HG03139 (cell line): ENCODE results near the gene PNRC2.

Experiments used
- ATAC-seq: cut with Tn5 transposase; IDR thresholded peaks from one replicate; pipeline ENCODE4 v1.9.1; 2021; ENCODE audit not compliant: unreplicated experiment

Gene PNRC2, protein sequence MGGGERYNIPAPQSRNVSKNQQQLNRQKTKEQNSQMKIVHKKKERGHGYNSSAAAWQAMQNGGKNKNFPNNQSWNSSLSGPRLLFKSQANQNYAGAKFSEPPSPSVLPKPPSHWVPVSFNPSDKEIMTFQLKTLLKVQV

DNA sequence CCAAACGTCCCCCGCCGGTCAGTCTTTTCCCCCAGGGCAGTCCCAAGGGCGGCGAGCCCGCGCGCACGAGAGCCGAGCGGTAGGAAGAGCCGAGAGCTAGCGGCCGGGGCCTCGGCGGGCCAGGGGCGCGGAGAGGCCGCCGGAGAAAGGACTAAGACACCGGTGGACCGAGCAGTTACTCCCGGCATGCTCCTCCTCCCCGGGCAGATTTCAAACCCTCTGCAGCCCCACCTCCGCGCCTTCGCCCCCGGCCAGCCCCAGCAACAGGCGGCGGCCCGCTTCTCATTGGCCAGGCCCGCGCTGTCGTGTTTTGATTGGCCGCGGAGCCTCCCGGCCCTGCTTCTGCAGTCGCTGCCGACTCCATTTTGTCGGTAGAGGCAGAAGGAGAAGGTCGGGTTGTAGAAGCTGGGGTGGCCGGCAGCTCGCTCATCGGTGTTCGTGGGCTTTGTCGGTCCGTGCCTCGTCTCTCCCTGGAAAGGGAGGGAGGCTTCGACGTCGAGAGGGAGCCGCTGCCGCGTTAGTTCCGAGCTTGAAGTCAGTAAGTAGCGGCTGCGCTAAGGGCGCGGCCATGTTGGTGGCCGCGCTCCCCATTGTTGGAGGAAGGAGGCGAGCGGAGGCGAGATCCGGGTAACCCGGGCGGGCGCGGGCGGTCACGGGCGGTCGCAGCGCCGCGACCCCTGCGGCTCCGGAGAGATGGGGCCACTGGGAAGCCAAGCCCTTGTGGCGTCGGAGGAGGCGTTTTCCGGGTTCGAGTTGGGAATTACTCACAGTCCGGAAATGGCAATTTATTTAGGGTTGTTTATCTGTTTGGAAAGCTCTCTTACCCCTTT, at the start of gene PNRC2:
TSS of gene PNRC2 (plus strand) at position 368 of the 830 bp plus-strand sequence. CDS start 1,630 bp downstream, outside the sequence.
- peak; percentile 77 for ATAC-seq

- no peak for ATAC-seq
Observed at GRCh38 chr1:23910144-23910543, 49.5 kb upstream of the PNRC2 start.

DNA sequence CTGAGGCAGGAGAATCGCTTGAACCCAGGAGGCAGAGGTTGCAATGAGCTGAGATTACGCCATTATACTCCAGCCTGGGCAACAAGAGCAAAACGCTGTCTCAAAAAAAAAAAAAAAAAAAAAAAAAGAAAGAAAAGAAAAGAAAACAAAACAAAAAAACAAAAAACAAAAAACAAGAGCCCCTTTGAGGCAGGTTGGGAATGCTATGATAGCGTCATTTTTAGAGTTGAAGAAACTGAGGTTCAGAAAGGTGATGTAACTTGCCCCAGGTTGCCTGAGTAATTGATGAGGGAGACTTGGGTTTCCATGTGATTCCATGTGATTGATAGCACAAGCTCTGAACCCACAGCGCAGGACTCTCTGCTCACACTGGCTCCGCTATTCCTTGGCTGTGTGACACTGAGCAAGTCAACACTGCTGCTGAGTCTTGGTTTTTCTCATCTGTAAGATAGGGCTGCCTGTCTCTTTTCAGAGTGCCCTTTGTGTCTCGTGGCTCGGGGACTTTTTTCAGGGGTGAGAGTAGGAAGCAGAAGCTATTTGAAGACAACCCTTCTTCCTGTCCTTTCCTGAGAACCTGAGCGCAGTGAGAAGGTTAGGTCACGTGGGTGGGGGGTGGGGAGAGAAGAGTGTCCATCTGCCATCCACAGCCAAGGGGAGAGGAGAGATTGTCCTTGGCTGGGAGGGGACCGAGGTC, 48.9 kb upstream of the PNRC2 start:
- ATAC-seq, result no peak

DNA sequence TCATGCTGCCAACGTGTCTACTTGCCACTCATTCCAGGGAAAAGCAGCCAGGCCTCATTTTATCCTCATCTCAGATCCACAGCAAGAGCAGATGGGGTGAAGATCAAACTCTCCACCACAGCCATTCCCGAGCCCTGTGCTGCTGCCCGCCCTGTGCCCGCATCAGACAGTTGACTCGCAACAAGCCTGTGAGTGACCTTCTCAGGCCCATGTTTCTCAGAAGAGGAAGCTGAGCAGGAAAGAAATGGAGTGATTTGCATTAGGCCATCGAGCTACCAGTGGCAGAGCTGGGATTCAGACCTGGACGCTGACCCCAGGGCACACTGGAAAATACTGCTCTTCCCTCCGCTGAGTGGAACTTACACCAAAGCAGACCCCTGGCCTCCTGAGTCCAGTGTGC, 47.7 kb upstream of the PNRC2 start:
- no peak for ATAC-seq

GRCh38 chr1:23913212-23913880, 46.3 kb upstream of the PNRC2 start, which contains the start of gene CNR2:
CNR2 (minus strand) TSS chr1:23913362; CDS start chr1:23875617, 37,745 bp downstream.
- ATAC-seq, result no peak

- no peak for ATAC-seq
Observed at GRCh38 chr1:23914921-23915320, 44.7 kb upstream of the PNRC2 start.

GRCh38 chr1:23915466-23915865, 44.2 kb upstream of the PNRC2 start:
- no peak for ATAC-seq

- peak; percentile 46 for ATAC-seq
Observed at GRCh38 chr1:23916209-23917131, 43.2 kb upstream of the PNRC2 start.

GRCh38 chr1:23922321-23922943, 37.2 kb upstream of the PNRC2 start:
- ATAC-seq, result no peak

GRCh38 chr1:23923592-23924499, 35.8 kb upstream of the PNRC2 start:
- no peak for ATAC-seq

DNA sequence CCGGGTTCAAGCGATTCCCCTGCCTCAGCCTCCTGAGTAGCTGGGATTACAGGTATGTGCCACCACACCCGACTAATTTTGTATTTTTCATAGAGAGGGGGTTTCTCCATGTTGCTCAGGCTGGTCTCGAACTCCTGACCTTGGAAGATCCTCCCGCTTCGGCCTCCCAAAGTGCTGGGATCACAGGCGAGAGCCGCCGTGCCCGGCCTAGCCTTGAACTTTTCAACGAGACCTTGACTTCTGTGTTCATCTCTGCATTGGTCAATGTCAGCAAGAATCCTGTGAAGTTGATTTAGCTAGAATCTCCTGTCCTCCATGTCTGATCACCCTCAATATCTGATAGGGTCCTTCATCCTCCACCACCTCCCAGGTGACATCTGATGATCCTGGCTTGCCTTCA, 35.0 kb upstream of the PNRC2 start:
- ATAC-seq, result no peak

DNA sequence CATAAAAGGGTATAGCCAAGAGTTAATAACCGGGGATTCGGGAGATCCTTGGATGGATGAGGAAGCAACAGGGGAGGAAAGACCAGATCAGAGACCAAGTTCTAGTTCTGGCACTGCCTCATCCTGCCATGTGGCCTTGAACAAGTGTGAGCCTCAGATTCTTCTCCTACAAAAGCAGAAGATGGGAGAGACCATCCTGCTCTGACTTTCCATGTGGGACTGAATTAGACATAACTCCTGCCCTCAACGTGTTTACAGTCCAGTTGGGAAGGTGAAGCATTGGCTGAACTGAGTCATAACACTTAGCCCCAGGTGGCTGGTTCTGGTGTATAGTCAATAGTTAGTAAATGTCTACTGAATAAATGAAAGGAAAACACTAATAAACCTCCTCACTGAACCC, 34.3 kb upstream of the PNRC2 start:
- no peak for ATAC-seq

DNA sequence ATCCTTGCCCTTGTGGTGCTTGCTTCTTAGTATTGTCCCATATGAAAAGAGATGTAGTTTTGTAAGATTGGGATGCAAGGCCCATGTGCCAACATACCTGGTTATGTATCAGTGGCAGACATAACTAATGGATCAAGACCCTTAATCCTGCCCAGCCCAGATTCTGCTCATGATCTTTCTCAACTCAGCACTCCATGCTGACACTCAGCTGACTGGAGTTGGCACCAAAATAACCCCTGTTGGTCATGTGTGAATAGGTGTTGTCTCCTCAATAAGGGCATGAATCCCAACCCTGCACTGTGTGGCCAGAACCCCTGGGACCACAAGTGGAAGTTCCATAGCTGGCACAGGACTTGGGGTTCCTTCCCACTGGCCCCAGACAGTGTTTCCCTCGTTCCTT, 32.5 kb upstream of the PNRC2 start:
- no peak for ATAC-seq

DNA sequence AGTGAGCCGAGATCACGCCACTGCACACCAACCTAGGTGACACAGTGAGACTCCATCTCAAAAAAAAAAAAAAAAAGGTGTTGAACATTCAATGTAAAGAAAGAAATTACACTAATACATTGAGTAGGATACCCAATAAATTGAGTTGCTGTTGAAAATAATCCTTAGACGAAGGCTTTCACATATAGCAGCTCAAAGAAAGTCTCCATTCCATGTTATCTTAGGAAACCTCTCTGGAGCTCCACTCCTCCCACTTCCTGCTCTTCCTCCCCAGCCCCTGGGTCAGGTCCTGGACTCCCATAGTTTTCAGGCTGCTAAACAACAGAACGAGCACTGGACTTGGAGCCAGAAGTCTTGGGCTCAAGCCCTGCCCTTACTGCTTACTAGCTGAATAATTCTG, 30.8 kb upstream of the PNRC2 start:
- no peak for ATAC-seq

DNA sequence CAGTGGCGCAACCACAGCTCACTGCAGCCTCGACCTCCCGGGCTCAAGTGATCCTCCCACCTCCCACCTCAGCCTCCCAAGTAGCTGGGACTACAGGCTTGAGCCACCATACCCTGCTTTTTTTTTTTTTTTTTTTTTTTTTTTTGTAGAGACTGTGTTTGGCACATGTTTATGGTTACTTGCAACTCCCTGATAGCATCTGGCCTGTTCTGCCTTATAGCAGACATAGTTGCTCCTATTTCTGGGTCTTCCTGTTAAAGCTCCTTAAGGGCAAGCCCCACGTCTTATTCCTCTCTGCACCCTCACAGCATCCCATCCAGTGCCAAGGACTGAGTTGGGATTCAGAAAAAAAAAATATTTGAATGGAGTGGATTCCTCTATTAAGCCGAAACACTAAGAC, 29.4 kb upstream of the PNRC2 start:
- no peak for ATAC-seq

DNA sequence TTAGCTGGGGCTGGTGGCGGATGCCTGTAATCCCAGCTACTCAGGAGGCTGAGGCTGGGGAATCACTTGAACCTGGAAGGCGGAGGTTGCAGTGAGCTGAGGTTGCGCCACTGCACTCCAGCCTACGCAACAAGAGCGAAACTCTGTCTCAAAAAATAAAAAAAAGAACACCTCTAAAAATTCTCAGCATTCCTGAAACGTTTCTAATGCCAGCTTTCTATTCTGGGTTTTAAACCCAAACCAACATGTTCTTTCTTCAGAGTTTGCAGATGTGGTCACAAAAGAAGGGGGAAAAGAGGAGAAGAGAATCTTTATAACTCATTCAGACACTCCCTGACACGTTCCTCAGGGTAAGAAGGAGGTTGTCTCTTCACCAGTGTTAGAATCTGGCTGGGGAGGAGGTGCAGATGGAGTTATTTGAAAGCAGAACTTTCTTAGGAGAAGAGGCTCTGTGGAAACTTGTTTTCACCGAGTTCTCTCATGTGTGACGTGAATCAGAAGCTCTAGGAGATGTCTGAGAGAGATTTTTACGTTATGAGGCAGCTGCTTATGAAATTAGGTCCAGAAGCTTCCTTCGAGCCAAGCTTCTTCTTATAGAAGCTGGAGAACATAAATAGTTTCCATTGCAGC, 28.7 kb upstream of the PNRC2 start:
- no peak for ATAC-seq

GRCh38 chr1:23931491-23931880, 28.1 kb upstream of the PNRC2 start:
- no peak for ATAC-seq

GRCh38 chr1:23936481-23937176, 23.0 kb upstream of the PNRC2 start:
- no peak for ATAC-seq
